Left lobe of liver (tissue), 2 donors: ENCODE results near the gene HES7. TPM values are rescaled to one million over a fixed set of nuclear protein-coding genes. Genes with fewer than 3 reads are reported as not detected.
A peak's percentile ranks its signal among the peaks of the same experiment; 100 is the strongest.
"Not testable (repeated sequence)": the region's sequence is repeated elsewhere in the genome, so short reads cannot be mapped to it uniquely, and the experiment has no call there.

Source experiments
- ATAC-seq: fragments of 200-7000 bp; cut with Tn5 transposase; one replicate; pipeline ENCODE4 v1.9.1; 2020; ENCODE audit warnings: mild to moderate bottlenecking, moderate library complexity
- DNase-seq: peaks from one replicate; pipeline ENCODE4 v3.0.0-alpha.2; 2020; ENCODE audit warnings: low spot score
- total RNA-seq: library from RNA; stranded (reverse); gene quantifications from one replicate; pipeline ENCODE4 v1.2.1, GENCODE V29; 2021
- donor health status: DM: no; HTN: no; CAD: no; lungs with moderate emphysema.
- donor health status: DM: no; HTN: yes; CAD: no.

Gene HES7
- not detected for total RNA-seq

- DNase-seq (no peak), ATAC-seq (no peak)
These were observed at the start of gene HES7 for GRCh38 chr17:8123695-8124349. Gene HES7, minus strand, starts transcription at chr17:8124106. Its CDS starts 22 bp downstream, at chr17:8124084.

GRCh38 chr17:8173056-8173870, 49.4 kb upstream of the HES7 start:
- peak; percentile 86 for ATAC-seq

GRCh38 chr17:8170186-8170585, 46.3 kb upstream of the HES7 start:
- ATAC-seq, DNase-seq: not testable (repeated sequence)

More at GRCh38 chr17:8173056-8173870, 49.4 kb upstream of the HES7 start:
- DNase-seq, result peak; percentile 83

- DNase-seq (no peak), ATAC-seq (no peak)
These were observed 43.6 kb upstream of the HES7 start for GRCh38 chr17:8167526-8167925.

- DNase-seq (no peak), ATAC-seq (no peak)
These were observed 42.8 kb upstream of the HES7 start for GRCh38 chr17:8166731-8167130.

GRCh38 chr17:8164815-8165131, 40.9 kb upstream of the HES7 start:
- DNase-seq (no peak), ATAC-seq (no peak)

- peak; percentile 41 for ATAC-seq
- DNase-seq, result no peak
These were observed 40.3 kb upstream of the HES7 start for GRCh38 chr17:8163978-8164814.

- peak; percentile 74 for ATAC-seq
- DNase-seq, result peak; percentile 83
These were observed 39.4 kb upstream of the HES7 start for GRCh38 chr17:8162997-8163977.

- ATAC-seq (peak; percentile 57), DNase-seq (peak; percentile 81)
These were observed 38.5 kb upstream of the HES7 start, which contains the start of gene VAMP2 for GRCh38 chr17:8162233-8162996. Gene VAMP2, minus strand, starts transcription at chr17:8162948. Its CDS starts 69 bp downstream, at chr17:8162879.

GRCh38 chr17:8161289-8162232, 37.7 kb upstream of the HES7 start:
- ATAC-seq, result no peak
- DNase-seq, result no peak

GRCh38 chr17:8160741-8161221, 36.9 kb upstream of the HES7 start:
- ATAC-seq (no peak), DNase-seq (no peak)

- DNase-seq (no peak), ATAC-seq (no peak)
These were observed 36.3 kb upstream of the HES7 start for GRCh38 chr17:8160224-8160577.

- DNase-seq (no peak), ATAC-seq (no peak)
These were observed 35.7 kb upstream of the HES7 start for GRCh38 chr17:8159459-8160223.

- no peak for DNase-seq
These were observed 35.1 kb upstream of the HES7 start for GRCh38 chr17:8159032-8159400.

GRCh38 chr17:8158267-8159031, 34.5 kb upstream of the HES7 start:
- ATAC-seq (peak; percentile 44), DNase-seq (peak; percentile 94)

More at GRCh38 chr17:8159032-8159400, 35.1 kb upstream of the HES7 start:
- no peak for ATAC-seq

GRCh38 chr17:8156246-8156992, 32.5 kb upstream of the HES7 start:
- peak; percentile 100 for DNase-seq
- ATAC-seq, result peak; percentile 59
